Pons (tissue), 1 donor: ENCODE results near the gene PTCH1.

ENCODE experiments used
- DNase-seq: peaks from one replicate; pipeline ENCODE4 v3.0.0-alpha.2; 2016; ENCODE audit warnings: low spot score

PTCH1 gene

GRCh38 chr9:95512709-95513095 lies 4.1 kb downstream of the PTCH1 start:
- no peak for DNase-seq

DNA sequence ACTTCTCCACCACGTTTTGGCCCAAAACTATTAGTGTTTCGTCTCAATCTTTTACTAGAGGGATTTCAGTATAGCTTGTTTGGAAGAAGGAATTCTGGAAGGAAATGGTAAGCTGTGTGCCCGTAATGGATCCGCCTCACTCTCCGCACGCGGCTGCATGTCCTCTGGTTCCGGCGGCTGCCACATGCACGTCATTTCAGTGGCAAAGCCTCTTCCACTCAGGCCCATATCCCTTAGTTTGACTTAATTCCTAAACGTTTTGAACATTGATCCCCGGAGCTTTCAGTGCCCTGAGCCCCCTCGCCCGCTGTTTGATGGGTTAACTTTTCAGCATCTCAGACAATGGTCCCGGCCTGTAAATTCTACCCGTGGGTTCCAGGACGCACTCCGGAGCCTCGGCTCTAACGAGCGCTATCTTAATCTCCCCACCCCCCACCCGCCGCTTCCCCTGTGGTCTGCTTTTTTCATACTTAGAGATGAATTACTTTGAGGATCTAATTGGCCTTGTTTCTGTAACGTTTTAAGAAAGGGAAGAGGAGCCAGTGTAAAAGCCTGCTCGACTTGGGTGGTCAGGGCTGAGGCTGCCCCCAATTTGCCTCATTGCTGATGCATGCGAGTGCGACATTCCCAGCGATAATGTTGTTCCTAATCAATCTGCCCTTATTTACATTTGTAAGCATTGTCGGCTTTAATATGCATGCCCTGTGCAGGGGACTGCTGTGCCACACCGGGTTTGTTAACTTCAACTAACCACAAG lies 4.6 kb downstream of the PTCH1 start:
- no peak for DNase-seq

GRCh38 chr9:95511616-95511931 lies 5.2 kb downstream of the PTCH1 start:
- DNase-seq: peak; percentile 51

DNA sequence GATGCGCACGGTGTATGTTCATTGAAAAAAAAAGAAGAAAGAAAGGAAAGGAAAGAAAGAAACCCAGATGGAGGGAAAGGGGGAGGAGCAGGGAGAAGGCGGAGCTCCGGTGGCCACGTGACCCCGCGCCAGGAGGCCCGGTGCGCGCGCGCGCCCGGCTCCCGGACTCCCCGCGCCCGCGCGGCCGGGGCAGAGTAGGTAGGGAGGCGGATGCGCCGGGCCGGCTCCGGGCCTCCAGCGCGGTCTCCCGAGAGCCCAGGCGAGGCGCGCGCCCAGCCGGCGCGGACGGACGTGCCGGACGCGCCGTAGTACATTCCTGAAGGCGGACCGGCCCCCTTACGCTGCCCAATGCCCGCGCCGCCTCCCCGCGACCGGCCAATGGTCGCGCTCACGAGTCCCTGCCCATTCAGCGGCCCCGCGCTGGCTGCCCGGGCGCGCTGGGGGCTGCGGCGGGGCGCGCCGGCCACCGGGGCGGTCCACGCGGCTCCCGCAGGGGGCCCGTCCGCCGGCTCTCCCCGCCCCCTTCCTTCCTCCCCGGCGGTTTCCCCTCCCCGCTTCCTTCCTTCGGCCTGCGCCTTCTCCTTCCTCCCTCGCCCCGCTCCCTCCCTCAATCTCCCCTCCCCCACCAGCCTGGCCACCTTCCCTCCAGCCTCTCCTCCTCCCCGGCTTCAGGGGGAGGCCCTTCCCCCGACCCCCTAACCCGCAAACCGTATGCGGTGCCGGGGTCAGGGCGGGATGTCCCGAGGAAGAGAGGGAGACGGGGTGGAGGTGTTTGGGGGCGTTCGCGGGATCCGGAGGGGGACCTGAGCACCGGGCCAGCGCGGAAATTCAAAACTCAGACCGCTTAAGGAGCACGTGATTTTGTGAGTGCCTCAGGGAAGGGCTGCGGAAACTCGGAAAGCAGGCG lies 5.8 kb downstream of the PTCH1 start:
- peak; percentile 90 for DNase-seq

GRCh38 chr9:95509851-95510708 lies 6.7 kb downstream of the PTCH1 start:
- peak; percentile 64 for DNase-seq

GRCh38 chr9:95508968-95509850 lies 7.6 kb downstream of the PTCH1 start:
- peak; percentile 95 for DNase-seq

DNA sequence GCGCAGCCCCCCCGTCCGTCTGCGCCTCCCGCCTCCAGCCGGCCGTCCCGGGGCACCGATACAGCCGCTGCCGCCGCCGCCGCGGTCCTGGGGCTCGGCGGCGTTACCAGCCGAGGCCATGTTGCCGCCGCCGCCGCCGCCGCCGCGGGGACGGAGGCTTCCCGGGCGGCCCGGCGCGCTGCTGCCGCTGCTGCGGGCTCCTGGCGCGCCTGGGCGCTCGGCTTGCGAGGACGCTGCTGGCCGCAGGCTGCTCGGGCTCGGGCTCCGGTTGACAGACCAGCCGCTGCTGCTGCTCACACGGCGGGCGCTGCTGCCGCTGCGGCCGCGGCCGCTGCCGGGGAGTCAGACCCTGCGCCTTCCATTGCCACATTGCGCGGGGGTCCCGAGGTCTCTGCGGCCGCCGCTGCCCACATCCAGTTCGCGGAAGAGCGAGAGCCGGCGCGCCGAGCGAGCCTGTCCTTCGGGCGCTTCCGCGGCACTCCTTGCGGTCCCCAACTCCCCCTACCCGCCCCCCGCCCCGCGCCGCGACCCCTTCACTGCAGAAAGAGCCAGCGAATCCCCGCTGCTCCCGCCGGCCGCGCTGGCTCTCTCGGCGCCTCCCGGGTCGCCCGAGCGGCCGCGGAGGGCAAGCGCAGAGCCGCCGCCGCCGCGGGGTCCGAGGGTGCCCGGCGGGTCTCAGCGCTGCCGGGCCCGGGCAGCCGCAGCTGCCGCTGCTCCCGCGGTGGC lies 8.4 kb downstream of the PTCH1 start:
- DNase-seq: no peak

- peak; percentile 83 for DNase-seq
Observed at GRCh38 chr9:95507464-95508241, 9.1 kb downstream of the PTCH1 start.

GRCh38 chr9:95506678-95507463 lies 9.9 kb downstream of the PTCH1 start:
- DNase-seq: peak; percentile 80

GRCh38 chr9:95506428-95506677 lies 10.4 kb downstream of the PTCH1 start:
- DNase-seq: no peak

DNA sequence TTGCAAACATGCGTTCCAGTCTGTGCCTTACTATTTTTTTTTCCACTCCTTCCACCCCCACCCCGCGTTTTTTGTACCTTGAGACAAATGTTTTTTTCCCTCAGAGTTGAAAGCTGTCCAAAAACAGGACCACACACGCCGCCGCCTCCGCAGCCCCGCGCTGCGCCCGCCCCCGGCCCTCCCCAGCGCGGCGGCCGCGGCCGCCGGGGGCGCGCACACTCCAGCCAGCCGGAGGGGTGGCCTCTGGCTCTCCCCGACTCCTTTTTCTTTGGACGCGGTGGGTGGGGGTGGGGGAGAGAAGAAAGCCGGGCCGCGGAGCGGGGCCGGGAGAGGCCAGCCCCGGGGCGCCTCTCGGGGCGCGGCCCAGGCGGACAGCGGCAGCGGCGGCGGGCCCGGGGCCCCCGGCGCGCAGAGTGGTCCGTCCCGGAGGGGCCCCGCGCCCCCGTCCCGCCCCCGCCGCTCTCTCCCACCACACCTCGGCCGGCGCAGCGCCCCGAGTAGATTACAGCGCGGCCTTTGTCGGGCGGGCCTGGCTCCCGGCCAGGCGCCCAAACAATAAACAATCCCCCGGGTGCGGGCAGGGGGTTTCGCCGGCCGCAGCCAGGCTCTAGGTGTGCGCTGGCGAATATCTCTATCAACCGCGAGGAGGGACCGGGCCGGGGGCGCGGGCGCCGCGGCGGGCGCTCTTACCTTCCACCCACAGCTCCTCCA lies 10.9 kb downstream of the PTCH1 start:
- DNase-seq: no peak

GRCh38 chr9:95505072-95505716 lies 11.6 kb downstream of the PTCH1 start:
- DNase-seq: no peak

- no peak for DNase-seq
Observed at GRCh38 chr9:95504053-95504963, 12.5 kb downstream of the PTCH1 start.

- no peak for DNase-seq
Observed at GRCh38 chr9:95503369-95503768, 13.4 kb downstream of the PTCH1 start.

- no peak for DNase-seq
Observed at GRCh38 chr9:95502248-95502647, 14.5 kb downstream of the PTCH1 start.

GRCh38 chr9:95499847-95500246 lies 16.9 kb downstream of the PTCH1 start:
- no peak for DNase-seq

DNA sequence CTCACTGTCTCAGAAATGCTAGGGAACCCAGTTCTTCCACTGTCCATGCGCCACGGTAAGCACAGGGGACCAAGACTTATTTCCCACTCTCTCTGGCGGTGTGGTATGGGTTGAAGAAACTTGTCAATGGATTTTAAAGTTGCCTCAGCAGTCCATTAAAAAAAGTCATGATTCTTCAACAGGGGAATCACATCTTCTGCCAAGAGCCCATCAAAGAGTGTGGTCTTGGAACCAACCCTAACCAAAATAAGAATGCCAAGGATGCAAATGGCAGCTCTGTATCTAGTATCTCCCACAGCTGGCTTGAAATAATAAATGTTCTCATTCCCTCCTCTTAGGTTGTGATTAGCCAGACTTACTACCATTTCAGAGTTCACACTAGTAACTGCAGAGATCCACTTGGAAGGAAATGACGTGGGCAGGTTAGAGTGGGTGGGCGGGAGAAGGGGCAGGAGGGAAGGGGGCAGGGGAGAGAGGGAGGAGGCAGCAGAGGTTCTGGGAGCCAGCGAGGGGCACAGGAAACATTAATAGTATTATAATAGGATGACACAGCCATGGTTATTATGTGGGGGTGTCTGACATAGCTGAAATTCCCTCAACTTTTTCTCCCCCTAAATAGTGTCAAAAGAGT lies 17.6 kb downstream of the PTCH1 start:
- no peak for DNase-seq
